HG02884 (cell line): ENCODE results near the gene OR1E1.
"Not testable (repeated sequence)": the region's sequence is repeated elsewhere in the genome, so short reads cannot be mapped to it uniquely, and the experiment has no call there.

Experiments used
- ATAC-seq: cut with Tn5 transposase; IDR thresholded peaks from one replicate; pipeline ENCODE4 v1.9.1; 2021; ENCODE audit warnings: mild to moderate bottlenecking, moderate library complexity; ENCODE audit not compliant: unreplicated experiment

Gene OR1E1

GRCh38 chr17:3398310-3398709 is at the start of gene OR1E1:
Gene OR1E1, minus strand, starts transcription at chr17:3398410. Its CDS starts 0 bp downstream, at chr17:3398410.
- no peak for ATAC-seq

- no peak for ATAC-seq
These were observed 49.4 kb upstream of the OR1E1 start for GRCh38 chr17:3447625-3448024.

- ATAC-seq, result no peak
These were observed 42.2 kb upstream of the OR1E1 start for GRCh38 chr17:3440451-3440850.

DNA sequence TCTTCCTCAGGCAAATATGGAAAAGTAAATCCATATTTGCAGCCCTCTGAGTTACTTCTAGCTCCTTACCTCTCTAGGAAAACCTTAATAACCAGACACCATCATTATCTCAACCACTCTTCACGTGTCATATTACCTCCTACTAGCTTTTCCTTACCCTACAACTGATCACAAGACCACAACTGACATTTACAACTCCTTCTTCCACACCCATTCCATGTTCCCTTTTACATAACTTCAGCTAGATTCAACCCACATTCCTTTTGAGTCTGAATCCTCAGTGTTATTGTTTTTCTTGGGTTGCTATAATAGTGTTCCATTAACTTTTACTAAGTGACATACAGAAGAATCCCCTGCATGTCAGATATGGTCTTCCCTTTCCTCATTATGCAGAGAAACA is 40.2 kb upstream of the OR1E1 start:
- ATAC-seq, result no peak

GRCh38 chr17:3433741-3434140 is 35.5 kb upstream of the OR1E1 start, which contains the start of gene OR1E2:
Gene OR1E2, minus strand, starts transcription at chr17:3433841. Its CDS starts 0 bp downstream, at chr17:3433841.
- no peak for ATAC-seq

DNA sequence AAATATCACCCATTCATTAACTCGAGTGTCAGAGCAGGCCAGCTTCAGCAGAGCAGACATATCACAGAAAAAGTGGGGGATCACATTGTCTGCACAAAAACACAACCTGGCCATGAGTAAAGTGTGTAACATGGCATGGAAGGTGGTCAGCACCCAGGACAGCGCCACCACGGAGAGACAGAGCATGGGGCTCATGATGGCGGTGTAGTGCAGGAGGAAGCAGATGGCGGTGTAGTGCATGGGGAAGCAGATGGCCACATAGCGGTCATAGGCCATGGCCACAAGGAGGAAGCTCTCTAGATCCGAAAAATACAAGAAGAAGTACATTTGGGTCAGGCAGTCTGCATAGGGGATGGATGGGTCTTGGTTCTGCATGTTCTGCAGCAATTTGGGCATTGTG is 35.0 kb upstream of the OR1E1 start:
- ATAC-seq, result not testable (repeated sequence)

DNA sequence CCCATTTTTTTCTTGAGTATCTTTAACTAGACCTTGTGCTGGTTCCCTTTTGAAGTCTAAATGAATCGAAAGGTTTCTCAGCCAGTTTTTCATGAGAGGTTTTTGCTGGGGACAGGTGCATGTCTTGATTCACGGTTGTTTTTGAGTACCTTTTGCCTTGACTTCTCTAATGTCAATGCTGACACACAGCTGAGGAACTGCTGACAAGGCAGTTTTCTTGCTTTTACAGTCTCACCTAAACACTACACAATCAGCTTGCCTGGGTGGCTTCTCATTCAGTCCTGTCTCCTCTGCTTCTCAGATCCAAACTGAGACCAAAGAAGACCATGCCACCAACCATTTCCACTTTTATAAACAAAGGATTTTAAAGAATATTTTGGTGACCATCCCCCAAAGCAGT is 20.0 kb upstream of the OR1E1 start:
- ATAC-seq, result no peak

- no peak for ATAC-seq
These were observed 17.4 kb upstream of the OR1E1 start for GRCh38 chr17:3415610-3416009.

DNA sequence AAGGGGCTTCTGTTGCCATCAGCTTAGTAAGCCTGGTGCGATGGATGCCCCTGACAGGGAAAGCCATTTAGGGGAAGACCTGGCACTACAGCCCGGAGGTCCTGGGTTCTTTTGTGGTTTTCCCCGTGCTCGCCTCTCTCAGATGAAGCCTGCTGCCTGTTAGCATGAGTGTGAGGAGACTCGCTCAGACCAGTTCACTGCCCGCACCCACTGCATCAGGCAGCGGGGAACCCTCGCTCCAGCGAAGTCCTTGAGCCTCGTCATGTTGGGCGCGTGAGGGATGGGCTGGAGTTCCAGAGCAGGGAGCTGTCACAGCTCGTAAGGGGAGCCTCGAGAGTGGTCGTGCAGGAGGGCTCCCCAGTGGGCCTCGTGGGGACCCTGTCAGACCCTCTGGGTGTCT is 14.0 kb upstream of the OR1E1 start:
- not testable (repeated sequence) for ATAC-seq

GRCh38 chr17:3411070-3411469 is 12.9 kb upstream of the OR1E1 start, which contains the start of gene OR3A3:
Gene OR3A3, plus strand, starts transcription at chr17:3411370.
- ATAC-seq, result no peak

DNA sequence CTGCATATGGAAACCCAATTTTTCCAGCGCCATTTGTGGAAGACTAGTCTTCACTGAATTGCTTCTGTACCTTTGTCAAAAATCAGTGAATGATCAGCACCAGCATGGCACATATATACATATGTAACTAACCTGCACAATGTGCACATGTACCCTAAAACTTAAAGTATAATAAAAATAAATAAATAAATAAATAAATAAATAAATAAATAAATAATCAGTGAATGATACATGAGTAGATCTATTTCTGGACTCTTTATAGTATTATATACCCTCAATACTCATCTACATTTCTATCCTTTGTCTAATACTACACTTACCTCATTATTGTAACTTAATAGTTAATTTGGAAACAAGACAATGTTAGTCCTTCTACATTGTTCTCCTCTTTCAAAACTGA is 5.6 kb upstream of the OR1E1 start:
- not testable (repeated sequence) for ATAC-seq

DNA sequence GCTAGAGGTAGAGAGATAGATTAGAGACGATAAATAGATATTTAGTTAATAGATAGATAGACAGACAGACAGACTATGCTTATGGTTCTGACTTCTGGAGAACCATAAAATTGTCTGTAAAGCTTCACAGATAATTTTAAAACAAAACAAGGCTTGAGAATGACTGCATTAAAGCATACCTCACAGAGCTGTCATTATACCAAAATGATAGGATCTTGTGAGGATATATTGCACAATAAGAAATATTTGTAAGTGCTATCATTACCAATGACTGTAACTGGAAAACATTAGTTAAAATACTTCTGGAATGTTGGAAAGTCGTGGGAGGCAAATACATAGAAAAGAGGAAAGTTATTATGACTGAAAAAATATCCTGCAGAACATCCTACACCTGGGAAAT is 3.6 kb upstream of the OR1E1 start:
- no peak for ATAC-seq

DNA sequence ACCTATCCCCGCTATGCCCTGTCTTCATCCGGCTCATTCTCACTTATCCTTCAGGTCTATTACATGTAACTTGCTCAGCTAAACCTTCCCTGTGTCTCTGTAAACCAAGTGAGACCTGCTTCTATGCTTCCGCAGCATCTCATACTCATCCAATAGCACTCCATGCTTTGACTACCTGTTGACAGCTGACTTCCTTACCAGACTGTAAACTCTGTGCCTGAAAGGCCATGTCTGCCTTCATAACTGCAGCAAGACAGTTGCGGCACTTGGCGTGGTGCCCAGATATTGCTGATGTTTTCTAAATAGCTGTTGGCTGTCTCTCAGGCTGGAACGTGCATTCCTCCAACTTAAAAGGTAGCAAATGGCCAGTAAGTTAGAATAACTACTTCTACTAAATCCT is 1.8 kb upstream of the OR1E1 start:
- ATAC-seq, result no peak

DNA sequence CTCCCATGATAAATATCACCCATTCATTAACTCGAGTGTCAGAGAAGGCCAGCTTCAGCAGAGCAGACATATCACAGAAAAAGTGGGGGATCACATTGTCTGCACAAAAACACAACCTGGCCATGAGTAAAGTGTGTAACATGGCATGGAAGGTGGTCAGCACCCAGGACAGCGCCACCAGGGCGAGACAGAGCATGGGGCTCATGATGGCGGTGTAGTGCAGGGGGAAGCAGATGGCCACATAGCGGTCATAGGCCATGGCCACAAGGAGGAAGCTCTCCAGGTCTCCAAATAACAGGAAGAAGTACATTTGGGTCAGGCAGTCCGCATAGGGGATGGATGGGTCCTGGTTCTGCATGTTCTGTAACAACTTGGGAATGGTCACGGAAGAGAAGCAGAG is 409 bp downstream of the OR1E1 start:
- ATAC-seq, result not testable (repeated sequence)

DNA sequence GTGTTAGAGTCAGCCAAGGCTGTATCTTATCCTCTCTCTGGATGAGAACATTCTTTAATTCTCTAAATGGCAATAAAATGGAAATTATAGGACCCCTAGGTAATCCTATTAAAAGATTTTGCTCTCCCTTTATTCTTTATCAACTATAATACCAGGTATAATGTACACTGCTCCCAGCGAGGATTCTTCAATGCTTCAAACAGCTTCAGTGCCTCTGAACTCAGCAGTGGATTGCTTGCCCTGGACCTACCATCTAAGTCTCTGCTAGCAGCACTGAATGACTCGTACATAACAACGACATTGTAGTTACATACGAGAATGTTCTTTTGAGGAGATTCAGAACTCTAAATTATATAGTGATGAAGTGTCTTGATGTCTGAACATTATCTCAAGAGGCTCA is 8.4 kb downstream of the OR1E1 start:
- no peak for ATAC-seq

DNA sequence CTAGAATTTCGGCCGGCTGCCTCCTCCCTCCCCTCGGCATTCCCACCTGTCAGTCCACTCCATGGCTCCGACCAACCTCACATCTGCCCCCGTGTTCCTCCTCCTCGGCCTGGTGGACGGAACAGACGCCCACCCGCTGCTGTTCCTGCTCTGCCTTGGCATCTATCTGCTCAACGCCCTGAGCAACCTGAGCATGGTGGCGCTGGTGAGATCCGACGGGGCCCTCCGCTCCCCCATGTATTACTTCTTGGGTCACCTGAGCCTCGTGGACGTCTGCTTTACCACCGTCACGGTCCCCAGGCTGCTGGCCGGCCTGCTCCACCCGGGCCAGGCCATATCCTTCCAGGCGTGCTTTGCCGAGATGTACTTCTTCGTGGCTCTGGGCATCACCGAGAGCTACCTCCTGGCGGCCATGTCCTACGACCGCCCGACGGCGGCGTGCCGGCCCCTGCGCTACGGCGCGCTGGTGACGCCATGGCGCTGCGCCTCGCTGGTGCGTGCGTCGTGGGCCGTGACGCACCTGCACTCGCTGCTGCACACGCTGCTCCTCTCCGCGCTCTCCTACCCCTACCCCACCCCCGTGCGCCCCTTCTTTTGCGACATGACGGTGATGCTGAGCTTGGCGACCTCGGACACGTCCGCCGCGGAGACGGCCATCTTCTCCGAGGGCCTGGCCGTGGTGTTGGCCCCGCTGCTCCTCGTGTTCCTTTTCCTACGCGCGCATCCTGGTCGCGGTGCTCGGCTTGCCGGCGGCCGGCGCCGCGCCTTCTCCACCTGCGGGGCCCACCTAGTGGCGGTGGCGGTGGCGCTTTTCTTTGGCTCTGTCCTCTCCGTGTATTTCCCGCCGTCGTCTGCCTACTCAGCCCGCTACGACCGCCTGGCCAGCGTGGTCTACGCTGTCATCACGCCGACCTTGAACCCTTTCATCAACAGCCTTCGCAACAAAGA is 12.1 kb downstream of the OR1E1 start, which contains the start of gene OR3A2:
Gene OR3A2, minus strand, starts transcription at position 440 of the 948 bp plus-strand sequence.
- ATAC-seq, result no peak

- ATAC-seq, result no peak
These were observed 16.3 kb downstream of the OR1E1 start for GRCh38 chr17:3381957-3382356.

DNA sequence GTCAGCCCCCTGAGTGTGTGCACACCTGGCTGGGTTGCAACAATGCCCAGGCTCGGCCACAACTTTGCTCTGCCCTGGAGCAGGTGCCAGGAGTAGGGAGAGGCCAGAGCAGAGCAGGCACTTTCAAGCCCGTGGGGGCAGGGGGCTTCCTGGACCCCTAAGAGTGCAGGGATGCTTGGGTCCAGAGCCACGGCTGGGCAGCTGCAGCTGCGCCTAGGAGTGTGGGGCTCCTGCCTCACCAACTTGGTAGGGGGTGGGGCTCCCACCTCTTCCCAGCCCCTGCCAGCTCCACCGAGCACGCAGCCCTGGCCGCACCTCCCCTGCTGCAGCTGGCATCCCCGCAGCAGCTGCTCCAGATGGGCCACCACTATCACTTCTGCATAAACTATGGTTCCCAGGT is 19.9 kb downstream of the OR1E1 start:
- ATAC-seq, result no peak

DNA sequence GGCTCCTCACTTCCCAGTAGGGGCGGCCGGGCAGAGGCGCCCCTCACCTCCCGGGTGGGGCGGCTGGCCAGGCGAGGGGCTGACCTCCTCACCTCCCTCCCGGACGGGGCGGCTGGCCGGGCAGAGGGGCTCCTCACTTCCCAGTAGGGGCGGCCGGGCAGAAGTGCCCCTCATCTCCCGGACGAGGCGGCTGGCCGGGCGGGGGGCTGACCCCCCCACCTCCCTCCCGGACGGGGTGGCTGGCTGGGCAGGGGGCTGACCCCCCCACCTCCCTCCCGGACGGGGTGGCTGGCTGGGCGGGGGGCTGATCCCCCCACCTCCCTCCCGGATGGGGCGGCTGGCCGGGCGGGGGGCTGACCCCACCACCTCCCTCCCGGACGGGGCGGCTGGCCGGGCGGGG is 27.0 kb downstream of the OR1E1 start:
- ATAC-seq, result not testable (repeated sequence)
